GM19438 (cell line): ENCODE measurements around the gene PRPF39.
"Not testable (repeated sequence)": the region's sequence is repeated elsewhere in the genome, so short reads cannot be mapped to it uniquely, and the experiment has no call there.

Experiments
- ATAC-seq: cut with Tn5 transposase; IDR thresholded peaks from one replicate; pipeline ENCODE4 v1.9.1; 2021; ENCODE audit warnings: low read depth; ENCODE audit not compliant: unreplicated experiment

PRPF39 gene

DNA sequence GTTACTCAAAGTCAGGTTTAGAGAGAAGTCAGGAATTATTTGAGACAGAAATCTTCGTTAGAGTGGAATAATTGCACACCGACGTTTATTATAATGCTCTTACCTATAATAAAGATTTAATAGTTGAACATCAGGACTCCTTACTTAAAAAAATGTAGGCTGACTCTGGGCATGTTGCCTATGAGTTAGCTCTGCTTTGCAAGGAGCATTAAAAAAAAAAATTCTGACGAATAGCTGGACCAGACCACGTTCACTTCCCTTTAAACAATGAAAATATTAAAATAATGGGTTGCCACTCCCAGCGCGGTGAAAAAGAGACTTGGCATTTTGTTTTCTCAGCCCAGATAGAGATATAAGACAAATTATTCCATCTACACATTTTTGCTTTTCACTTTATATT is 51.2 kb downstream of the PRPF39 start:
- ATAC-seq, result no peak

DNA sequence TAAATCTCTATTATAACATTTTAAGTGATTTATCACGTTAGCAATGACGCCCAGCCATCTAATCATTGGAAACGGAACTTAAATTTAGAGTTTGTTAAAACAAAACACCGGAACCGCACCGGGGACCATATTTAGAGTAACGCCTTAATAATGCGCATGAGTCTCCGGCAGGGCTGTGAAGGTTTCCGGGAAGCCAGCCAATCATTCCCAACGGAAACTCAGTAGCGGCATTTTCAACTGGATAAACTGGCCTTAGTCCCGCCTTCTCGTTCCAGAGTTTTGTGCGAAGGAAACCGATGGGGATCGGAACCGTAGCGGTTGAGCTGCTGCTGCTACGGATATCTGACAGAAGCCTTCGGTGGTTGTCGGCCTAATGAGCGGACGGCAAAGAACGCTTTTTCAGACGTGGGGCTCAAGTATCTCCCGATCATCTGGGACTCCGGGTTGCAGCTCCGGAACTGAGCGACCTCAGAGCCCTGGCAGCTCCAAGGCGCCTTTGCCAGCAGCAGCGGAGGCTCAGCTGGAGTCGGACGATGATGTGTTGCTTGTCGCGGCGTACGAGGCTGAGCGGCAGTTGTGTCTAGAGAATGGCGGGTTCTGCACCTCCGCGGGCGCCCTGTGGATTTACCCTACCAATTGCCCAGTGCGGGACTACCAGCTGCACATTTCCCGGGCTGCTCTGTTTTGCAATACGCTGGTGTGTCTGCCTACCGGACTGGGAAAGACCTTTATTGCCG is 51.9 kb downstream of the PRPF39 start, which contains the start of gene FANCM:
Gene FANCM (plus strand): TSS at position 272 of the 737 bp plus-strand sequence. CDS start 102 bp downstream, at position 374.
- peak; percentile 36 for ATAC-seq

DNA sequence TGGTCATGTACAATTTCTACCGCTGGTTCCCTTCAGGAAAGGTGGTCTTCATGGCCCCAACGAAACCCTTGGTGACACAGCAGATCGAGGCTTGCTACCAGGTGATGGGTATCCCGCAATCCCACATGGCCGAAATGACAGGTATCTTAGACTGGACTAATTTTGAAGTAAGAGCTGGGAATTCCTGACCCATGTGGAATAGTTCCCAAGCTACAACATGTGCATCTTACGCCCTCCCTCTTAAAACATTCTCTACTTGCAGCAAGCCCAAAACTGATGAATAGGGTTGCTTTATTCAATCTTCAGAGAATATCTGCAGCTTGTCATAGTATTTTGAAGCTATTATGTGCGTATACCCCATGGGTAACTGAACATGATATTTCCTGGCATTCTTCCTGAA is 52.5 kb downstream of the PRPF39 start:
- no peak for ATAC-seq

DNA sequence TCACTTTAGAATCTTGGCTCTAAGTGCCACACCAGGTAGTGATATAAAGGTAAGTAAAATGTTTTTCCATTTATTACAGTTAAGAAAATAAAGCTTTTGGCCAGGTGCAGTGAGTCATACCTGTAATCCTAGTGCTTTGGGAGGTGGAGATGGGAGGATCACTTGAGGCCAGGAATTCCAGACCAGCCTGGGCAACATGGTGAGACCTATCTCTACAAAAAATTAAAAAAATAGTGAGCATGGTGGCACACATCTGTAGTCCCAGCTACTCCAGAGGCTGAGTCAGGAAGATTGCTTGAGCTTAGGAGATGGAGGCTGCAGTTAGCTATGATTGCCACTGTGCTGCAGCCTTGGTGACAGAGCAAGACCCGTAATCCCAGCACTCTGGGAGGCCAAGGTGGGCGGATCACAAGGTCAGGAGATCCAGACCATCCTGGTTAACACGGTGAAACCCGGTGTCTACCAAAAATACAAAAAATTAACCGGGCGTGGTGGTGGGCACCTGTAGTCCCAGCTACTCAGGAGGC is 56.8 kb downstream of the PRPF39 start:
- ATAC-seq, result no peak

DNA sequence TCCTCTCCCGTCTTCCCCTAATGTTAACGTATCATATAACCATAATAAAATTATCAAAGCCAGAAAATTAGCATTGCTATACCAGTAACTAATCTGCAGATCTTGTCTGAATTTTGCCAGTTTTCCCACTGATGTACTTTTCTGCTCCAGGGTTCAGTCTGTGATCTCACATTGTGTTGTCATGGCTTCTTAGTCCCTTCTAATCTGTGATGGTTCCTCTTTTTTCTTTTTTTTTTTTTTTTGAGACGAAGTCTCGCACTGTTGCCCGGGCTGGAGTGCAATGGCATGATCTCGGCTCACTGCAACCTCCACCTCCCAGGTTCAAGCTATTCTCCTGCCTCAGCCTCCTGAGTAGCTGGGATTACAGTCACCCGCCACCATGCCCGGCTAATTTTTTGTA is 58.2 kb downstream of the PRPF39 start:
- not testable (repeated sequence) for ATAC-seq

DNA sequence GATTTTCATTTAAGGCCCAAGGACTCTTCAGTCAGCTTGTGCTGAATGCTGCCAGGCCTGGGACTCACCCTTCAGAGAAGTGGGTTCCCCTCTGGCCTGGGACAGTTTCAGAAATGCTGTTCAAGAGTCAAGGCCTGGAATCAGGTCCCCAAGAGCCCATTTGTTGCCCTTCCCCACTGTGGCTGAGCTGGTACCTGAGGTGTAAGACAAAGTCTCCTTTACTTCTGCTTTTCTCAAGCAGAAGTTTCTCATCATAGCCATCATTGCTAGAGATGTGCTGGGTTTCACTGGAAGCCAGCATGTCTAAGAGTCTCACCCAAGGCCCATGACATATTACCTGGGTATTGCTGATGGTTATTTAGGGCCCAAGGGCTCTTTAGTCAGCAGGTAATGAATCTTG is 60.7 kb downstream of the PRPF39 start:
- no peak for ATAC-seq

DNA sequence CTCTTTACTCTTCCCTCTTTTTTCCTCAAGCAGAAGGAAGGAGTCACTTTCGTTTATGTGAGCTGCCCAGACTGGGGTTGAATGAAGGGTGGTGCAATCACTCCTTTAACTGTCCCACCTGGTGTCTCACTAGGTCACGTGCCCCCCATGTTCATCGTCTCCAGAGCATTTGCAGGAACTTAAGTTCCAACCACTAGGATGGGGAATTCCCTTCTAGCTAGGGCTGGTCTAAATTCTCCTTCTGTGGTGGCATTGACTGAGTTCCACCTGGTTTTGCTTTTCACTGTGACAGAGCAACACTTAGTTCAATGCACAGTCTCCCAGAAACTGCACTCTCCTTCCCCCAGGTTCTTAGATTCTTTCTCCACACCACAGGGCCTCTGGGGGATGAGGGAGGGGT is 61.3 kb downstream of the PRPF39 start:
- peak; percentile 53 for ATAC-seq

DNA sequence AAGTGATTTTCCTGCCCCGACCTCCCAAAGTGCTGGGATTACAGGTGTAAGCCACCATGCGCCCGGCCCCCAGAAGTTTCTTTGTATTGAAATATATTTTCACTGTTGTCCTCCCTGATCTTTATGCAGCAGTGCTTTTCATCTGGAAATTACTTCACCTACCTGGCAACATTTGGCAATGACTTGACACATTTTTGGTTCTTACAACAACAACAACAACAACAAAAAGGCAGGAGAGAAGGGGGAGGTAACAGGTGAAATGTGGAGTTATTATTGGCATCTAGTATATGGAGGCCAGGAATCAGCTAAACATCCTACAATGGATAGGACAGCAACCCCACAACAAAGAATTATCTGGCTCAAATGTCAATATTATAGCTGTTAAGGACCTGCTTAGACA is 65.7 kb downstream of the PRPF39 start:
- no peak for ATAC-seq

DNA sequence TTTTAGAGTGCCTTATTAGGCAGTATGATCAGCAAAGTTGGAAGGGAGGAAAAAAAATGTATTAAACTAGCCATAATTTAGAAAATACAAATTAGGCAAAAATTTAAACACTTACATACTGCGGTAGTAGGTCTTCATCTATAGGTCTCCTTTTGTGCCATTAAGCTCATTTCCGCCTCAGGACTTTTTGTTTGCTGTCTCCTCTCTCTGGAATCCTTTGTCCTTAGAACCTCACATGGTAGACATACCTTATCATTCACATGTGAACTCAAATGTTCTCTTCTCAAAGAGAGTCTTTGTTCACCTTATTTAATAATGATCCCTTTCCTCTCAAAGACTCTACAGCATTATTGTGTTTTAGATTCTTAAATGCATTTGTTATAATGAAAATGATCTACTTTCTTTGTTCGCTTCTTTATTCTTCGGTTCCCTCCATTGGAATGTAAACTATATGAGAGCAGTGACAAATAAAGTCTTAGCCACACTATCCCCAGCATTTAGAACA is 66.5 kb downstream of the PRPF39 start:
- ATAC-seq, result no peak

DNA sequence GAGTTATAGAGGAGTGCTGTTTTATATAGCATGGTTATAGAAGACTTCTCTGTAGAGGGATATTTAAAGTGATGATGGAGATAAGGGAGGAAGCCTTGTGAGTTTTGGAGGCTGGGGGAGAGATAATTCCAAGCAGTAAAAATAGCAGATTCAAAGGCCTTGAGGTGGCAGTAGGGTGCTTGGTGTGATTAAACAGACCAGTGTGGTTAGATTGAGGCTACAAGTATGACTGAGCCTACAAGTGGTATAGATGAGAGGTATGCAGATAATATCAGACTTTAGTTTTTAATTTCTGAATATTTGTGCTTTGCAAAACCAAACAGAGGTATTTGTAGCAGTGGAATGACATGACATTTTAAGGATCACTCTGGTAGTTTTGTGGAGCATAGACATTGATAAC is 72.2 kb downstream of the PRPF39 start:
- no peak for ATAC-seq
